Right atrium auricular region (tissue), 2 donors: Measurements from ENCODE around the gene MYL4. TPM values are rescaled to one million over a fixed set of nuclear protein-coding genes. Genes with fewer than 3 reads are reported as not detected.

Source experiments
- DNase-seq: peaks from one replicate; pipeline ENCODE4 v3.0.0-alpha.2; 2019; ENCODE audit warnings: low spot score
- H3K27ac ChIP-seq, 2 donors: fragments of 200-600 bp; sonication (generic); 1 replicate in 1 of 2; 2 replicates in 1 of 2; pipeline ENCODE4 v1.5.1; 2016 to 2019
- H3K27me3 ChIP-seq, 2 donors: fragments of 200-600 bp; sonication (generic); one replicate each; pipeline versions ENCODE4 v1.5.1 to v1.6.0; 2017 to 2019
- H3K36me3 ChIP-seq: fragments of 200-600 bp; sonication (generic); one replicate; pipeline ENCODE4 v1.5.1; 2016
- H3K4me1 ChIP-seq, 2 donors: fragments of 200-600 bp; sonication (generic); one replicate each; pipeline versions ENCODE4 v1.5.1 to v1.6.0; 2017 to 2019
- H3K4me3 ChIP-seq, 2 donors: fragments of 200-600 bp; sonication (generic); 1 replicate in 1 of 2; 2 replicates in 1 of 2; pipeline ENCODE4 v1.5.1; 2017 to 2019; ENCODE audit warnings: mild to moderate bottlenecking in 1 of 2, moderate library complexity in 1 of 2
- H3K9me3 ChIP-seq, 2 donors: fragments of 200-600 bp; sonication (generic); one replicate each; pipeline ENCODE4 v1.5.1; 2019
- total RNA-seq, 2 donors: library from RNA; depleted of rRNA; stranded (reverse); fragments of >200 nt; gene quantifications; one replicate each; pipeline ENCODE4 v1.1.0, GENCODE V29; 2016
- TF ChIP-seq, protein P1 (sequence below), 2 donors: fragments of 200-600 bp; sonication (generic); IDR thresholded peaks; one replicate each; pipeline ENCODE4 v1.5.1; 2019; ENCODE audit warnings: antibody characterized with exemption in 2 of 2

The MYL4 gene
- total RNA-seq, 2 donors from 2014 or later, result 3,895 to 5,829 TPM

DNA sequence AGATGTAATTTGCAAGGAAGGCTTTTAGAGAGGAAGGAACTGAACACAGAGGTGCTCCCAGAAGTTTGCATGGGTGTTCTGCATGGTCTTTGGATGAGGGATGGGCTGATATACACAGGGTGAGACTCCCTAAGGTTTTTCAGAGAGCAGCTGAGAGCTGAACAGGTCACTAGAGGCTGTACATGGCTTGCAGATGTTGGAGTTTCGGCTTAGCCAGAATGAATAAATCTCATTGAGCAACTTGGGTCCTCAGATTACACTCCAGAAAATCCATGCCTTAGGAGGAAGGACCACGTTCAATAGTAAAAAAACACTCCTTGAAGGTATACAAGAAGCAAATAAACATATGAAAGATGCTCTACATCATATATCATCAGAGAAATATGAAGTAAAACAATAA is 37.0 kb downstream of the MYL4 start:
- H3K27ac ChIP-seq, result no peak overlapping the region
- TF ChIP-seq, protein P1, sequence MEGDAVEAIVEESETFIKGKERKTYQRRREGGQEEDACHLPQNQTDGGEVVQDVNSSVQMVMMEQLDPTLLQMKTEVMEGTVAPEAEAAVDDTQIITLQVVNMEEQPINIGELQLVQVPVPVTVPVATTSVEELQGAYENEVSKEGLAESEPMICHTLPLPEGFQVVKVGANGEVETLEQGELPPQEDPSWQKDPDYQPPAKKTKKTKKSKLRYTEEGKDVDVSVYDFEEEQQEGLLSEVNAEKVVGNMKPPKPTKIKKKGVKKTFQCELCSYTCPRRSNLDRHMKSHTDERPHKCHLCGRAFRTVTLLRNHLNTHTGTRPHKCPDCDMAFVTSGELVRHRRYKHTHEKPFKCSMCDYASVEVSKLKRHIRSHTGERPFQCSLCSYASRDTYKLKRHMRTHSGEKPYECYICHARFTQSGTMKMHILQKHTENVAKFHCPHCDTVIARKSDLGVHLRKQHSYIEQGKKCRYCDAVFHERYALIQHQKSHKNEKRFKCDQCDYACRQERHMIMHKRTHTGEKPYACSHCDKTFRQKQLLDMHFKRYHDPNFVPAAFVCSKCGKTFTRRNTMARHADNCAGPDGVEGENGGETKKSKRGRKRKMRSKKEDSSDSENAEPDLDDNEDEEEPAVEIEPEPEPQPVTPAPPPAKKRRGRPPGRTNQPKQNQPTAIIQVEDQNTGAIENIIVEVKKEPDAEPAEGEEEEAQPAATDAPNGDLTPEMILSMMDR (IDR thresholded peaks at IDR 0.05), result no peak

DNA sequence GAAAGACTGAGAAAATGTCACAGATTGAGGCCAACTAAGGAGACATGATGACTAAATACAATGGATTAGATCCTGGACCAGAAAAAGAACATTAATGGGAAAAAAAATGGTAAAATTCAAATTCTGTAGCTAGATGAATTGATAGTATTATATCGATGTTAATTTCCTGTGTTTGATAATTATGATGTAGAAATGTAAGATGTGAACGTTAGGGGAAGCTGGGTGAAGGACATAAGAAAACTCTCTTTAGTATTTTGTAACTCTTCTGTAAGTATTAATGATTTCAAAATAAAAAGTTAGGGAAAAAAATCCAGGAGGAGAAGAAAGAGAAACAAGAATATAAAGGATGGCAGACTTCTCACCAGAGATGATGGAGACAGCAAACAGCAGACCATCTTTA is 41.7 kb downstream of the MYL4 start:
- no peak for DNase-seq
- Histone ChIP-seq H3K36me3 (no peaks in the 10 kb centered on the region), H3K4me3 (no peak overlapping the region), H3K27me3 (no peaks in the 10 kb centered on the region), H3K27ac (no peak overlapping the region), H3K9me3 (no peaks in the 10 kb centered on the region), H3K4me1 (peaks cover 0 to 21% of the 10 kb centered on the region in 2 donors)
- TF ChIP-seq, protein P1 (IDR thresholded peaks at IDR 0.05), result no peak

More for the DNA sequence above, 37.0 kb downstream of the MYL4 start:
- Histone ChIP-seq H3K4me3 (no peak overlapping the region), H3K4me1 (no peaks in the 10 kb centered on the region), H3K9me3 (no peaks in the 10 kb centered on the region), H3K27me3 (no peaks in the 10 kb centered on the region), H3K36me3 (peaks cover 17% of the 10 kb centered on the region)
- no peak for DNase-seq

DNA sequence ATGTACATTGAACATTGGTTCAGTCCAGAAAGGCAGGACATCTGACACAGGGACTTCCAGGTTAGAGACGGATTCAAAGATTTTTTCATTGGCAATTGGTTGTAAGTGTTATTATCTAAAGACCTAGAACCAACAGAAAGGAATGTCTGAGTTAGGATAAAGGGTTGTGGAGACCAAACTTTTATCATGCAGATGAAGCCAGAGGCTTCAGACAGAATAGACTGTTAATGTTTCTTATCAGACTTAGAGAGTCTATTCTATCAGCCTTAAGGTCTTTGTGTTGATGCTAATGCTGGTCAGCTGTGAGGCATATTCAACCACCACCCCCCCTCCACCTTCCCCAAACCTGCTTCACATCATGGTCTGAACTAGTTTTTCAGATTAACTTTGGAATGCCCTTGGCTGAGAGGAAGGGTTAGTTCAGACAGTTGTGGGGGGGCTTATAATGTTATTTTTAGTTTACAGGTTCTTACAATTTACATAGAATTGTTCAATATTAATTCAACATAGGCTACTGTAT is 42.3 kb downstream of the MYL4 start:
- Histone ChIP-seq H3K27ac (no peak overlapping the region), H3K27me3 (no peaks in the 10 kb centered on the region), H3K9me3 (no peaks in the 10 kb centered on the region), H3K4me1 (peaks cover 0 to 21% of the 10 kb centered on the region in 2 donors), H3K36me3 (no peaks in the 10 kb centered on the region), H3K4me3 (no peak overlapping the region)
- DNase-seq, result no peak
- TF ChIP-seq, protein P1 (IDR thresholded peaks at IDR 0.05), result no peak

DNA sequence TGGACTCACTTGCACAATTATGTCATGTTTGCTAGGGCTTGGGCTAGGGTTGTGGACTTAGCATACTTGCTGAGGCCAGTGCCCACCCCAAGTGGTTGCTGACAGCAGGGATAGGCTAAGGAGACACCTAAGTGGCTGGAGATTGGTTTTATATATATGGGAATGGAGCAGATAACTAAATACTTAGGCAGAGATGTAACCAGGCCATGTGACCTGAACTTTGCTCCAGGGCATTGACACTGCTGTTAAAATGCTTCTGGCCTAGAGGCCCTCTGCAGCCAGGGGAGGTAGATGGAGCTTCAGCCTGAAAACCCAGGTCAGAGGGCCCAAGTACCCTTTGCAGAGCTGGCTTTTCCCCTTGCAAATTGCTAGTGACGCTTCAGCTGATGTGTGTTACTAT is 43.1 kb downstream of the MYL4 start:
- Histone ChIP-seq H3K4me1 (peaks cover 0 to 21% of the 10 kb centered on the region in 2 donors), H3K27ac (no peak overlapping the region), H3K4me3 (no peak overlapping the region), H3K27me3 (no peaks in the 10 kb centered on the region), H3K36me3 (no peaks in the 10 kb centered on the region), H3K9me3 (no peaks in the 10 kb centered on the region)
- TF ChIP-seq, protein P1 (IDR thresholded peaks at IDR 0.05), result no peak
- DNase-seq, result no peak

DNA sequence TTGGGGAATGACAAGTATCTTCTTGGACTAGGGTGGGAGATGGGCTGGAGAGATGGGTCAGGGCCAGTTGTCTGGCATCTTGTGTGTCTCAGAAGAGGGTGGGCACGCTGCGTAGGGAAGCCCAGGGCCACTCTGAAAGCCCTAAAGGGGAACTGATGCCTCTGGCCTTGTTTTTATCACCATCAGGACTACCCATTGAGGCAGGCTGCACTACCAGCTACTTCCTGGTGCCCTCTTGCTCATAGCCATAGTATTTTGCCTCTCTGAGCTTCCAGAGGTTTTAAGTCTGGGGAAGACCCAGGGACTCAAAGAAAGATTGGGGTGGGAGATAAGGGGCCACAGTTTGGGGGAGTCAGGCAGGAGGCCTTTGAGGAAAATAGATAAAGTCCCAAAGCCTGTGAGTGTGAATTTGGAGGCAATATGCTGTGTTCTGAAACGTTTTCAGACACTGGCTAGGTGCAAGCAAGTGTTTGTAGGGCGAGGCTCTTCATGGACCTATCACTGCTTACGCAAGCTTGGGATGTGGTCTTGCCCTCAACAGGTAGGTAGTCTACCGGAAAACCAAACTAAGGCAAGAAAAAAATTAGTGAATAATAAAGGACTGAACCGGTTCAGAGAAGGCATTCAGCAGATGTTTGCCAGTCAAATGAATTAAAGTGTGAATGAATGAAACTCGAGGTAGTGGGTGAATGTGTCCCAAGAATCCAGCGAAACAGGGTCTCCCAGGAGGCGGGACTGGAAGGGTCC is 43.8 kb downstream of the MYL4 start:
- Histone ChIP-seq H3K4me3 (peak overlapping the region; percentile 58 to 76), H3K27ac (peak overlapping the region; percentile 73 to 75), H3K4me1 (peaks cover 0 to 25% of the 10 kb centered on the region in 2 donors), H3K27me3 (no peaks in the 10 kb centered on the region), H3K36me3 (no peaks in the 10 kb centered on the region), H3K9me3 (no peaks in the 10 kb centered on the region)
- TF ChIP-seq, protein P1 (IDR thresholded peaks at IDR 0.05), result no peak
- no peak for DNase-seq
